ENCODE measurements around the gene MOSPD3. TPM values are rescaled to one million over a fixed set of nuclear protein-coding genes. Genes with fewer than 3 reads are reported as not detected.

The MOSPD3 gene
- total and polyA plus RNA-seq, 2 of the 13 experiments (the other 11 are each of a cell fraction or from before 2014, with no cell fraction given), result 7.6 to 8.8 TPM

GRCh38 chr7:100568176-100568895 lies 44.0 kb upstream of the MOSPD3 start (continued):
- no peak for TF ChIP-seq ZNF234 (CRISPR knock-in tag; conservative IDR thresholded peaks at IDR 0.05)
- no peak for TF ChIP-seq ZNF260 (CRISPR knock-in tag; IDR thresholded peaks at IDR 0.05; ENCODE audit: borderline replicate concordance, low read depth)
- peak; percentile 83 for TF ChIP-seq AFF4 (CRISPR knock-in tag; IDR thresholded peaks at IDR 0.05)
- no peak for TF ChIP-seq CBX2 (IDR thresholded peaks at IDR 0.05; ENCODE audit: low read depth, low read length)
- no peak for TF ChIP-seq CBX2 (CRISPR knock-in tag; IDR thresholded peaks at IDR 0.05; ENCODE audit: low read depth)
- TF ChIP-seq RAD21 (CRISPR knock-in tag; IDR thresholded peaks at IDR 0.05), result peak; percentile 21; the same call in 1 of the 2 replicates
- TF ChIP-seq RXRA (CRISPR knock-in tag; IDR thresholded peaks at IDR 0.05), result peak; percentile 80; the same call in 1 of the 2 replicates
- no peak for TF ChIP-seq FLYWCH1 (CRISPR knock-in tag; IDR thresholded peaks at IDR 0.05)
- TF ChIP-seq RFX1 (IDR thresholded peaks at IDR 0.05), result no peak
- no peak; the same call in 1 of the 2 replicates for TF ChIP-seq ATF3 (CRISPR knock-in tag; IDR thresholded peaks at IDR 0.05)
- peak; percentile 79 for TF ChIP-seq ZFY (CRISPR knock-in tag; IDR thresholded peaks at IDR 0.05)
- no peak for TF ChIP-seq LBX2 (CRISPR knock-in tag; IDR thresholded peaks at IDR 0.05; ENCODE audit: borderline replicate concordance)
- no peak for TF ChIP-seq FOXA1 (IDR thresholded peaks at IDR 0.05)
- TF ChIP-seq FOXA1 (CRISPR knock-in tag; IDR thresholded peaks at IDR 0.05), result peak; percentile 38
- peak; percentile 98 for TF ChIP-seq ARNTL (CRISPR knock-in tag; IDR thresholded peaks at IDR 0.05)
- no peak for TF ChIP-seq MAF1 (CRISPR knock-in tag; IDR thresholded peaks at IDR 0.05; ENCODE audit: borderline replicate concordance)
- TF ChIP-seq SIN3A (IDR thresholded peaks at IDR 0.05; ENCODE audit: borderline replicate concordance, low read depth, low read length), result peak; percentile 50
- peak; percentile 78; the same call in 1 of the 2 replicates for TF ChIP-seq ZFP37 (CRISPR knock-in tag; IDR thresholded peaks at IDR 0.05; ENCODE audit: borderline replicate concordance)
- peak; percentile 52; the same call in 1 of the 2 replicates for TF ChIP-seq ZNF362 (CRISPR knock-in tag; IDR thresholded peaks at IDR 0.05; ENCODE audit: borderline replicate concordance)
- peak; percentile 61 for TF ChIP-seq HDAC2 (CRISPR knock-in tag; IDR thresholded peaks at IDR 0.05)
- TF ChIP-seq ZNF644 (CRISPR knock-in tag; IDR thresholded peaks at IDR 0.05; ENCODE audit: low read depth), result peak; percentile 100
- TF ChIP-seq ARID3A (IDR thresholded peaks at IDR 0.05; ENCODE audit: low read depth, low read length), result no peak
- TF ChIP-seq ZNF570 (CRISPR knock-in tag; IDR thresholded peaks at IDR 0.05; ENCODE audit: borderline replicate concordance), result no peak
- TF ChIP-seq RBM39 (IDR thresholded peaks at IDR 0.05; ENCODE audit: low read depth, low read length, poor library complexity, severe bottlenecking), result no peak
